PC-9 (cell line): ENCODE data around the gene NAT10. TPM values are rescaled to one million over a fixed set of nuclear protein-coding genes. Genes with fewer than 3 reads are reported as not detected.

Experiments used
- BruUV-seq: library from RNA; stranded (reverse); fragments of 400-500 nt; replicated peaks from 2 replicates; lab custom pipeline; 2021; lab: Mats Ljungman, UMichigan
- CTCF ChIA-PET: fragments of 300-600 bp; sonication (Branson Sonifier 250); formaldehyde crosslinking; loops from one replicate; lab custom pipeline; 2022; ENCODE audit warnings: antibody characterized with exemption; lab: Charles Lee
- POLR2A ChIA-PET: fragments of 300-600 bp; sonication (Branson Sonifier 250); formaldehyde crosslinking; loops from one replicate; lab custom pipeline; 2022; ENCODE audit warnings: antibody characterized with exemption; ENCODE audit not compliant: unreplicated experiment; lab: Charles Lee
- DNase-seq, 2 experiments: peaks; one replicate each; pipeline versions ENCODE4 v3.0.0 to v3.0.0-alpha.2; 2015 to 2022; ENCODE audit warnings: mixed read lengths in 1 of 2
- H2AFZ ChIP-seq: fragments of 200-600 bp; sonication (generic); 2 replicates; pipeline ENCODE4 v1.8.1; 2017; ENCODE audit warnings: antibody characterized with exemption
- H3F3A ChIP-seq: fragments of 200-600 bp; sonication (generic); 2 replicates; pipeline ENCODE4 v1.8.1; 2017; ENCODE audit warnings: antibody characterized with exemption, mild to moderate bottlenecking, low read depth; ENCODE audit not compliant: insufficient read depth
- H3K27ac ChIP-seq: fragments of 200-600 bp; sonication (generic); 2 replicates; pipeline ENCODE4 v1.6.1; 2016; ENCODE audit warnings: mixed run types
- H3K27me3 ChIP-seq: fragments of 200-600 bp; sonication (generic); 2 replicates; pipeline ENCODE4 v1.6.1; 2016; ENCODE audit warnings: low read depth, mixed run types; ENCODE audit not compliant: insufficient read depth
- H3K36me3 ChIP-seq: fragments of 200-600 bp; sonication (generic); 2 replicates; pipeline ENCODE4 v1.6.1; 2016; ENCODE audit warnings: low read depth, mixed run types
- H3K4me1 ChIP-seq: fragments of 200-600 bp; sonication (generic); replicated peaks from 2 replicates; pipeline ENCODE4 v1.6.1; 2016; ENCODE audit warnings: mixed run types; ENCODE audit not compliant: insufficient read depth
- H3K4me2 ChIP-seq: fragments of 200-600 bp; sonication (generic); 2 replicates; pipeline ENCODE4 v1.6.1; 2017; ENCODE audit warnings: mixed run types
- H3K4me3 ChIP-seq: fragments of 200-600 bp; sonication (generic); 2 replicates; pipeline ENCODE4 v1.6.1; 2016; ENCODE audit warnings: mixed run types
- H3K79me2 ChIP-seq: fragments of 200-600 bp; sonication (generic); 2 replicates; pipeline ENCODE4 v1.6.1; 2017; ENCODE audit warnings: low read depth, mixed run types
- H3K9me2 ChIP-seq: fragments of 200-600 bp; sonication (generic); 2 replicates; pipeline ENCODE4 v1.8.1; 2017; ENCODE audit warnings: mild to moderate bottlenecking; ENCODE audit not compliant: insufficient read depth
- H3K9me3 ChIP-seq: fragments of 200-600 bp; sonication (generic); 2 replicates; pipeline ENCODE4 v1.8.1; 2016; ENCODE audit warnings: low read depth; ENCODE audit not compliant: insufficient read depth
- H4K20me1 ChIP-seq: fragments of 200-600 bp; sonication (generic); 2 replicates; pipeline ENCODE4 v1.8.1; 2017; ENCODE audit not compliant: insufficient read depth
- EZH2 ChIP-seq: fragments of 200-600 bp; sonication (generic); IDR thresholded peaks from 2 replicates; pipeline ENCODE4 v1.8.0; 2017; ENCODE audit warnings: antibody characterized with exemption, low read depth
- intact Hi-C: fragments of 100-400 bp; cut with micrococcal nuclease; formaldehyde crosslinking; loops from one replicate; pipeline ENCODE4 v1.10.0; 2022; ENCODE audit not compliant: unreplicated experiment
- total RNA-seq: library from RNA; stranded (reverse); gene quantifications from 2 replicates; pipeline ENCODE4 v1.2.3, GENCODE V29; 2021
- TF ChIP-seq, protein P1 (sequence below): fragments of 200-600 bp; sonication (generic); conservative IDR thresholded peaks from 2 replicates; pipeline ENCODE4 v1.6.1; 2017; ENCODE audit warnings: mixed run types, antibody characterized with exemption, mild to moderate bottlenecking, moderate library complexity

NAT10 gene
- total RNA-seq, 1 experiment from 2014 or later, result 62.3 TPM

GRCh38 chr11:34147581-34147980, 42.2 kb downstream of the NAT10 start:
- no peaks in the 10 kb centered on the region for H3K9me2 ChIP-seq
- intact Hi-C loops, result loop anchor here (5.0 kb wide), 1 partner anchor 320 kb away; no protein-coding TSS in a partner anchor
- peaks cover 24% of the 10 kb centered on the region; the same call in 1 of the 2 replicates for H3F3A ChIP-seq
- H3K79me2 ChIP-seq, result no peaks in the 10 kb centered on the region
- H3K9me3 ChIP-seq, result no peaks in the 10 kb centered on the region
- H3K4me3 ChIP-seq, result no peak overlapping the region
- no peak overlapping the region for H2AFZ ChIP-seq
- no peak overlapping the region for H3K27ac ChIP-seq
- H3K4me1 ChIP-seq, result no peaks in the 10 kb centered on the region
- H3K36me3 ChIP-seq, result peaks cover 33% of the 10 kb centered on the region; the same call in 1 of the 2 replicates
- no TSS peak for BruUV-seq
- ChIA-PET POLR2A (no interaction called here), CTCF (no interaction called here)
- H4K20me1 ChIP-seq, result no peaks in the 10 kb centered on the region
- no peak for TF ChIP-seq EZH2
- TF ChIP-seq, protein P1, sequence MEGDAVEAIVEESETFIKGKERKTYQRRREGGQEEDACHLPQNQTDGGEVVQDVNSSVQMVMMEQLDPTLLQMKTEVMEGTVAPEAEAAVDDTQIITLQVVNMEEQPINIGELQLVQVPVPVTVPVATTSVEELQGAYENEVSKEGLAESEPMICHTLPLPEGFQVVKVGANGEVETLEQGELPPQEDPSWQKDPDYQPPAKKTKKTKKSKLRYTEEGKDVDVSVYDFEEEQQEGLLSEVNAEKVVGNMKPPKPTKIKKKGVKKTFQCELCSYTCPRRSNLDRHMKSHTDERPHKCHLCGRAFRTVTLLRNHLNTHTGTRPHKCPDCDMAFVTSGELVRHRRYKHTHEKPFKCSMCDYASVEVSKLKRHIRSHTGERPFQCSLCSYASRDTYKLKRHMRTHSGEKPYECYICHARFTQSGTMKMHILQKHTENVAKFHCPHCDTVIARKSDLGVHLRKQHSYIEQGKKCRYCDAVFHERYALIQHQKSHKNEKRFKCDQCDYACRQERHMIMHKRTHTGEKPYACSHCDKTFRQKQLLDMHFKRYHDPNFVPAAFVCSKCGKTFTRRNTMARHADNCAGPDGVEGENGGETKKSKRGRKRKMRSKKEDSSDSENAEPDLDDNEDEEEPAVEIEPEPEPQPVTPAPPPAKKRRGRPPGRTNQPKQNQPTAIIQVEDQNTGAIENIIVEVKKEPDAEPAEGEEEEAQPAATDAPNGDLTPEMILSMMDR, result no peak
- H3K4me2 ChIP-seq, result no peak overlapping the region
- no peak for DNase-seq
- no peaks in the 10 kb centered on the region for H3K27me3 ChIP-seq

DNA sequence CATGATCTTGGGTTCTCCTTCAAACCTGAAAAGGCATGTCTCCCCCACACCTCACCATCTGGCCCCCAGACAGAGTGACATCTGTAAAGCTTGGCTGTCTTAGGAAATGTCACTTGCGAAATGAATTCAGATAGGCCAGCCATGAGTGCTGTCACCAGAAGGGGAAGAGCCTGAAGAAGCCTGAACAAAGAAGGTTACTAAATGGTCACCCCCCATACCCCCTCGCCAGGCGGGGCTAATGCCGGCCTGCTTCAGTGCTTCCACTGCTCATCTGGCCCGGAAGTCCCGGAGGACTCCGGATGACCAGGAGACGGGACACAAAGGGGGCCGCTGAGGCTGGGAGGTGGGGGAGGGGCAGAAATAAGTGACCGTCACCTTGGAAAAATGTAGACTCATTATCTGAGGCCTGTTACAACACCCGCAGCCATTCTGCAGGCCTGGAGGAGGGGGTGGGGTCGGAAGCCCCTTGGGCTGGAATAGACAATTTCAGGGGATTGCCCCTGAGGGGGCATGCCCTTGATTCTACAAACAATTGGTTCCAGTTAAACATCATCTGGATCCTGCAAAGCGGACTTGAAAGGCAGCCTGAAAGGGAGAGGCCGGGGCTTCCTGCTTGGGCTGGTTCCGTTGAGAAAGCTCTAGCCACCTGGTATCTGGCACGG, 43.2 kb downstream of the NAT10 start:
- no peak for TF ChIP-seq EZH2
- TF ChIP-seq, protein P1, result no peak
- no peak overlapping the region for H3K27ac ChIP-seq
- H3K4me3 ChIP-seq, result no peak overlapping the region
- no peaks in the 10 kb centered on the region for H3K9me3 ChIP-seq
- no peak for DNase-seq
- no peaks in the 10 kb centered on the region for H3K4me1 ChIP-seq
- H3K9me2 ChIP-seq, result no peaks in the 10 kb centered on the region
- no peaks in the 10 kb centered on the region for H3K79me2 ChIP-seq
- intact Hi-C loops, result loop anchor here (5.0 kb wide), 1 partner anchor 319 kb away; no protein-coding TSS in a partner anchor
- H3K4me2 ChIP-seq, result no peak overlapping the region
- no peaks in the 10 kb centered on the region for H4K20me1 ChIP-seq
- peaks cover 39% of the 10 kb centered on the region; the same call in 1 of the 2 replicates for H3K36me3 ChIP-seq
- ChIA-PET CTCF (no interaction called here), POLR2A (no interaction called here)
- H3F3A ChIP-seq, result peaks cover 29% of the 10 kb centered on the region; the same call in 1 of the 2 replicates
- no peaks in the 10 kb centered on the region for H3K27me3 ChIP-seq
- H2AFZ ChIP-seq, result no peak overlapping the region
- BruUV-seq, result no TSS peak

DNA sequence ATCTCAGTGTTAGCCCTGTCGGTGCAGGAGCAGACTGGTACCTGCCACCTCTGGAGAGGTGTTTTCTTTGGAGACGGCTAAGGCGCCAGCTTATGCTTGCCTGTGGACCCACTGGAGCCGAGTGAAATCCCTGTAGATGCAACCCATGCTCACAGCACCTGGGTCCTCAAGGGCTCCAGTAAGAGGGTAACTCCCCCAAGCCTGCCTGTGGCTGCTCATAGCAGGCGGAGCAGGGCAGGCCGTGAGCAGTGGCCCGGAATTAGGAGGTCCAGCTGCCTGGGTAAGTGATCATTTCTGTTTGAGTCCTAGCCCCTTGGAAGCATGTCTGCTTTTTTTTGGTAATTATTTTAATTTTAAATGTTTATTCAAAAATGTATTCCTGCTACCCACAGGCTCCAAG, 43.8 kb downstream of the NAT10 start:
- Histone ChIP-seq H2AFZ (no peak overlapping the region), H3K4me1 (no peaks in the 10 kb centered on the region), H3K27me3 (no peaks in the 10 kb centered on the region), H3K9me2 (no peaks in the 10 kb centered on the region), H3K79me2 (no peaks in the 10 kb centered on the region), H3K4me2 (no peak overlapping the region), H3K4me3 (no peak overlapping the region), H3K9me3 (no peaks in the 10 kb centered on the region), H3K36me3 (peaks cover 38% of the 10 kb centered on the region; the same call in 1 of the 2 replicates), H3F3A (peaks cover 33% of the 10 kb centered on the region; the same call in 1 of the 2 replicates), H3K27ac (no peak overlapping the region), H4K20me1 (no peaks in the 10 kb centered on the region)
- TF ChIP-seq, protein P1, result no peak
- TF ChIP-seq EZH2, result no peak
- BruUV-seq, result no TSS peak
- ChIA-PET CTCF (no interaction called here), POLR2A (no interaction called here)
- intact Hi-C loops, result loop anchor here (5.0 kb wide), 1 partner anchor 318 kb away; no protein-coding TSS in a partner anchor
- no peak for DNase-seq
